ENCODE measurements around the gene KIF19. TPM values are rescaled to one million over a fixed set of nuclear protein-coding genes. Genes with fewer than 3 reads are reported as not detected.

KIF19 gene
- total RNA-seq, 1 donor from 2014 or later, result 0.58 TPM

GRCh38 chr17:74358697-74359096 lies 32.7 kb downstream of the KIF19 start:
- ATAC-seq, result no peak
- no peak for DNase-seq (ENCODE audit: low spot score)

- DNase-seq (ENCODE audit: low spot score) (no peak), ATAC-seq (no peak)
Observed at GRCh38 chr17:74359916-74360315, 33.9 kb downstream of the KIF19 start.

GRCh38 chr17:74360899-74361229 lies 34.8 kb downstream of the KIF19 start:
- no peak for DNase-seq (ENCODE audit: low spot score)
- no peak for ATAC-seq

GRCh38 chr17:74361230-74362068 lies 35.4 kb downstream of the KIF19 start, which contains the start of gene BTBD17:
BTBD17 (minus strand) TSS chr17:74361868; CDS start chr17:74361819, 49 bp downstream.
- ATAC-seq (peak; percentile 79), DNase-seq (ENCODE audit: low spot score) (peak; percentile 56)

- ATAC-seq (no peak), DNase-seq (ENCODE audit: low spot score) (no peak)
Observed at GRCh38 chr17:74362069-74362405, 36.0 kb downstream of the KIF19 start.

GRCh38 chr17:74362810-74363498 lies 36.9 kb downstream of the KIF19 start:
- ATAC-seq, result peak; percentile 17

GRCh38 chr17:74367206-74367605 lies 41.2 kb downstream of the KIF19 start, which contains the start of gene GPR142:
GPR142 (plus strand) TSS chr17:74367506; CDS start chr17:74369541, 2,035 bp downstream.
- DNase-seq (ENCODE audit: low spot score), result no peak
- ATAC-seq, result no peak

More at GRCh38 chr17:74362810-74363498, 36.9 kb downstream of the KIF19 start:
- no peak for DNase-seq (ENCODE audit: low spot score)

GRCh38 chr17:74368341-74369081 lies 42.5 kb downstream of the KIF19 start:
- ATAC-seq (peak; percentile 97), DNase-seq (ENCODE audit: low spot score) (peak; percentile 78)

GRCh38 chr17:74369221-74369620 lies 43.2 kb downstream of the KIF19 start:
- ATAC-seq (no peak), DNase-seq (ENCODE audit: low spot score) (no peak)

- DNase-seq (ENCODE audit: low spot score) (no peak), ATAC-seq (no peak)
Observed at GRCh38 chr17:74369665-74370490, 43.9 kb downstream of the KIF19 start.

GRCh38 chr17:74371653-74372147 lies 45.7 kb downstream of the KIF19 start:
- ATAC-seq (no peak), DNase-seq (ENCODE audit: low spot score) (no peak)

- ATAC-seq, result no peak
Observed at GRCh38 chr17:74372426-74372825, 46.4 kb downstream of the KIF19 start.

GRCh38 chr17:74373838-74374606 lies 48.0 kb downstream of the KIF19 start:
- ATAC-seq (peak; percentile 97), DNase-seq (ENCODE audit: low spot score) (peak; percentile 71)

More at GRCh38 chr17:74372426-74372825, 46.4 kb downstream of the KIF19 start:
- DNase-seq (ENCODE audit: low spot score), result no peak

GRCh38 chr17:74374858-74375257 lies 48.8 kb downstream of the KIF19 start:
- DNase-seq (ENCODE audit: low spot score), result no peak
- ATAC-seq, result no peak

GRCh38 chr17:74379495-74380085 lies 53.6 kb downstream of the KIF19 start:
- peak; percentile 97 for ATAC-seq
- peak; percentile 92 for DNase-seq (ENCODE audit: low spot score)

- DNase-seq (ENCODE audit: low spot score), result no peak
Observed at GRCh38 chr17:74380086-74380958, 54.3 kb downstream of the KIF19 start.

GRCh38 chr17:74380959-74381808 lies 55.2 kb downstream of the KIF19 start:
- no peak for ATAC-seq
- no peak for DNase-seq (ENCODE audit: low spot score)

More at GRCh38 chr17:74380086-74380958, 54.3 kb downstream of the KIF19 start:
- ATAC-seq, result peak; percentile 34
